ENCODE data around the gene BMP7.

Gene BMP7

GRCh38 chr20:57189713-57190112 is 76.7 kb downstream of the BMP7 start:
- no peak for DNase-seq (ENCODE audit: low read depth)

GRCh38 chr20:57188576-57189079 is 77.8 kb downstream of the BMP7 start:
- DNase-seq (ENCODE audit: low read depth) = no peak

GRCh38 chr20:57188056-57188455 is 78.4 kb downstream of the BMP7 start:
- DNase-seq (ENCODE audit: low read depth) = no peak

GRCh38 chr20:57187068-57187634 is 79.3 kb downstream of the BMP7 start:
- DNase-seq (ENCODE audit: low read depth) = no peak

- DNase-seq (ENCODE audit: low read depth) = no peak
Measured at GRCh38 chr20:57186192-57186591, 80.2 kb downstream of the BMP7 start.

- no peak for DNase-seq (ENCODE audit: low read depth)
Measured at GRCh38 chr20:57185188-57185743, 81.2 kb downstream of the BMP7 start.

- DNase-seq (ENCODE audit: low read depth) = no peak
Measured at GRCh38 chr20:57183457-57184009, 82.9 kb downstream of the BMP7 start.

GRCh38 chr20:57181639-57182038 is 84.8 kb downstream of the BMP7 start:
- DNase-seq (ENCODE audit: low read depth) = no peak

GRCh38 chr20:57180954-57181353 is 85.5 kb downstream of the BMP7 start:
- no peak for DNase-seq (ENCODE audit: low read depth)

- DNase-seq (ENCODE audit: low read depth) = no peak
Measured at GRCh38 chr20:57180387-57180786, 86.1 kb downstream of the BMP7 start.

- DNase-seq (ENCODE audit: low read depth) = no peak
Measured at GRCh38 chr20:57179265-57179664, 87.2 kb downstream of the BMP7 start.

GRCh38 chr20:57178582-57179111 is 87.8 kb downstream of the BMP7 start:
- DNase-seq (ENCODE audit: low read depth) = no peak

- no peak for DNase-seq (ENCODE audit: low read depth)
Measured at GRCh38 chr20:57177636-57178280, 88.7 kb downstream of the BMP7 start.

- no peak for DNase-seq (ENCODE audit: low read depth)
Measured at GRCh38 chr20:57176842-57177241, 89.6 kb downstream of the BMP7 start.

GRCh38 chr20:57175397-57176010 is 90.9 kb downstream of the BMP7 start:
- DNase-seq (ENCODE audit: low read depth) = no peak

GRCh38 chr20:57174737-57175136 is 91.7 kb downstream of the BMP7 start:
- DNase-seq (ENCODE audit: low read depth) = no peak

GRCh38 chr20:57173986-57174385 is 92.5 kb downstream of the BMP7 start:
- DNase-seq (ENCODE audit: low read depth) = no peak

- no peak for DNase-seq (ENCODE audit: low read depth)
Measured at GRCh38 chr20:57173041-57173440, 93.4 kb downstream of the BMP7 start.

- no peak for DNase-seq (ENCODE audit: low read depth)
Measured at GRCh38 chr20:57170343-57170742, 96.1 kb downstream of the BMP7 start.

GRCh38 chr20:57169162-57169561 is 97.3 kb downstream of the BMP7 start:
- no peak for DNase-seq (ENCODE audit: low read depth)

- DNase-seq (ENCODE audit: low read depth) = no peak
Measured at GRCh38 chr20:57167971-57168701, 98.3 kb downstream of the BMP7 start.

- no peak for DNase-seq (ENCODE audit: low read depth)
Measured at GRCh38 chr20:57167292-57167655, 99.2 kb downstream of the BMP7 start.

Data from stimulated activated CD8-positive, alpha-beta memory T cell treated with anti-CD3 and anti-CD28 coated beads, Interleukin-12 subunit alpha, Interleukin-12 subunit beta, amount 100 ng/mL, for 1 hour (primary cell).